ENCODE results near the gene SNRNP27. TPM values are rescaled to one million over a fixed set of nuclear protein-coding genes. Genes with fewer than 3 reads are reported as not detected.

The SNRNP27 gene, protein sequence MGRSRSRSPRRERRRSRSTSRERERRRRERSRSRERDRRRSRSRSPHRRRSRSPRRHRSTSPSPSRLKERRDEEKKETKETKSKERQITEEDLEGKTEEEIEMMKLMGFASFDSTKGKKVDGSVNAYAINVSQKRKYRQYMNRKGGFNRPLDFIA
- total RNA-seq (2021; fragmentation: NEBNext Ultra II Directional; extraction: Animal tissue kit (Norgen Biotek cat#: 25700)) (40.5 and 40.9 TPM in 2 replicates), polyA plus RNA-seq (2011; rRNA removed) (10.9 and 11.1 TPM in 2 replicates), polyA minus RNA-seq (2011; rRNA and poly(A)+ RNA removed) (3.0 and 4.4 TPM in 2 replicates)
- 32.4 TPM for polyA plus RNA-seq (2011; cell fraction: cytosol; rRNA removed)
- 9.9 TPM for polyA plus RNA-seq (2011; cell fraction: nucleus; rRNA removed)
- 21.3 to 27.0 TPM (median 25.1 TPM) in 4 replicates for polyA plus RNA-seq (2012, experiment 1 of 2)
- 9.6 TPM for polyA plus RNA-seq (2012, experiment 2 of 2)
- polyA plus RNA-seq (2013, experiment 1 of 2) = 64.9 TPM
- polyA plus RNA-seq (2013, experiment 2 of 2) = 62.4 TPM
- 12.2 TPM for polyA minus RNA-seq (2011; cell fraction: cytosol; rRNA and poly(A)+ RNA removed)
- 11.6 TPM for polyA minus RNA-seq (2011; cell fraction: nucleus; rRNA and poly(A)+ RNA removed)
- long read RNA-seq, experiment 1, partial matches to known transcripts = 22 of 28 reads
- long read RNA-seq, experiment 1, other reads (novel, unspliced or antisense) = 1 of 28 reads
- long read RNA-seq, experiment 2, transcript SNRNP27-201 (6 exons, 1,802 nt) = major isoform, 51 of 54 reads
- long read RNA-seq, experiment 2, partial matches to known transcripts = 2 of 54 reads
- long read RNA-seq, experiment 2, other reads (novel, unspliced or antisense) = 1 of 54 reads

DNA sequence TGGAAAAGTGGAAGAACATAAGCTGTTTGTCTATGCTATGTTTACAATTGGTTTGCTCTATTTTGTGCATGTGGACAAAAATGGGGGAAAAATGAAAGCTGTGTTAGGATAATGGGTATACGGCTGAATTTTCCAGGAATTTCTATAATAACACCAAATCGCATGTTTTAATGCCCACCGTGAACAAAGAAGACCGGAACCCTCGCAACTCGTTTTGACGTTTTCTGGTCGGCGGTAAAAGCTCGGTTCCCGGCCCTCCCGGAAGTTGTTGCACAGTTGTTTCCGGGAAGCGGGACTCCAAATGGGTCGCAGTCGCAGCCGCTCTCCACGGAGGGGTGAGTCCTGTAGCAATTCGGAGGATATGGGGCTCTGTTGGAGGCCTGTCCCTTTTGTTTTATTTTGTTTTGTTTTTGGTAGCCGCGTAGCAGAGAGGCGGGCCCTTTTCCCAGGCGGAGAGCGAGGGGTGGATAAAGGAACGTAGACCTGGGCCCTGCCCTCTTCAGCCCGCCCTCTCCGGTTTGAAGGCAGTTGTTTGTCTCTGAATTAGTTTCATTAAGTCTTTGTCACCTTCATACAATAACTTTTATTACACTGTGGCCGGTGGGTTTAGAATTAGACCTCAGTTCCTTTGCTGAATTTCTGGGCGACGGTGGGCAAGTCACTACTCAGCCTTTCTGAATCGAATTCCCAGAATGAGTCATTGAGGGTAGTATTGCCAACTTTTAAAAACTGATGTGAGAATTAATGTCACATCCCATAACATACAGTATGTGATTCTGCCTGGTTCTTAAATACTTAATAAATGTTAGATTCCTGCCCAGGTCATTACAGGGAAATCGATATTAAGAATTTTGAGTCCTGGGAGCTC, at the start of gene SNRNP27:
Gene SNRNP27 (plus strand): TSS at position 273 of the 868 bp plus-strand sequence. CDS start 29 bp downstream, at position 302.
- no peak within 1 kb of the TSS for H2BK120ac ChIP-seq (replicated peaks; ENCODE audit: low read depth, low read length)
- H2AK5ac ChIP-seq (ENCODE audit: low read depth, low read length) = no peak within 1 kb of the TSS
- peak within 1 kb of the TSS; percentile 94; the same call in 1 of the 2 replicates for H4K8ac ChIP-seq (ENCODE audit: extremely low read depth, insufficient read depth, low read length)
- H2BK15ac ChIP-seq (ENCODE audit: low read length) = no peak within 1 kb of the TSS
- peak within 1 kb of the TSS; percentile 72 for H3K27ac ChIP-seq (ENCODE audit: low read depth, low read length)
- no peak within 1 kb of the TSS for H3K18ac ChIP-seq (ENCODE audit: extremely low read depth, low read length)
- peak within 1 kb of the TSS; percentile 59 to 73 for H3K4me2 ChIP-seq (ENCODE audit: insufficient read depth in 1 of 2, low read depth in 2 of 2, low read length in 2 of 2)
- H3K79me1 ChIP-seq (ENCODE audit: low read depth, low read length) = no peaks in the 10 kb centered on the region; the same call in 1 of the 2 replicates
- H3K9ac ChIP-seq (replicated peaks in 1 of 4; ENCODE audit: extremely low read depth in 1 of 4, low read depth in 3 of 4, low read length in 3 of 4) = peak within 1 kb of the TSS; percentile 70 to 94 (median 76)
- no peak within 1 kb of the TSS for H3K23ac ChIP-seq (ENCODE audit: insufficient read length)
- no peaks in the 10 kb centered on the region for H4K20me1 ChIP-seq (replicated peaks in 1 of 2; ENCODE audit: control insufficient read depth in 1 of 2, insufficient read depth in 2 of 2, low read length in 2 of 2)
- H3K36me3 ChIP-seq (ENCODE audit: control insufficient read depth in 2 of 4, insufficient read depth in 4 of 4, low read length in 3 of 4) = peaks cover 7 to 29% (median 14%) of the 10 kb centered on the region in 4 experiments; a peak in 7 of 8 replicates
- H3K4ac ChIP-seq (replicated peaks; ENCODE audit: insufficient read length, low read depth, low read length) = peak within 1 kb of the TSS; percentile 21
- no peaks in the 10 kb centered on the region for H3K27me3 ChIP-seq (replicated peaks in 1 of 4; ENCODE audit: control insufficient read depth in 3 of 4, extremely low read depth in 1 of 4, insufficient read depth in 3 of 4, low read length in 3 of 4)
- no peak within 1 kb of the TSS for H4K5ac ChIP-seq (ENCODE audit: insufficient read length, low read depth, low read length)
- no peaks in the 10 kb centered on the region for H3K9me3 ChIP-seq (ENCODE audit: insufficient read depth in 2 of 2, low read depth in 1 of 2, low read length in 1 of 2)
- no peak within 1 kb of the TSS for H4K91ac ChIP-seq (replicated peaks; ENCODE audit: insufficient read length, low read length)
- no peak for FAIRE-seq
- H3K14ac ChIP-seq (ENCODE audit: insufficient read length) = no peak within 1 kb of the TSS
- peak in 1 of 2 experiments; percentile 85 for DNase-seq (ENCODE audit: low read depth in 1 of 2, low spot score in 2 of 2)
- CTCF ChIA-PET (ENCODE audit: partially characterized antibody) = interaction anchor here (1.2 to 1.6 kb wide), 4 partner anchors 15 to 170 kb away, joined by 3 to 6 read pairs (median 4); partner anchors contain the start of gene MXD1
- H3K23me2 ChIP-seq (ENCODE audit: low read depth, low read length) = peaks cover 3% of the 10 kb centered on the region; the same call in 1 of the 2 replicates
- 3% methylated on average over 32 of the region's 32 CpGs; no CpG with 5 or more reads in 1 of the 2 experiments for WGBS, 2 experiments (ENCODE audit: extremely low coverage in 1 of 2, insufficient coverage in 1 of 2, insufficient read length in 1 of 2, insufficient replicate concordance in 2 of 2, low coverage in 1 of 2, low lambda C conversion rate in 2 of 2, missing lambda C conversion rate in 1 of 2)
- peak within 1 kb of the TSS; percentile 96 for H2AFZ ChIP-seq (ENCODE audit: low read length)
- no peak within 1 kb of the TSS for H3K56ac ChIP-seq (replicated peaks; ENCODE audit: insufficient read length, low read depth, low read length)
- peaks cover 0 to 18% of the 10 kb centered on the region in 2 experiments; a peak in 2 of 4 replicates for H3K79me2 ChIP-seq (ENCODE audit: control insufficient read depth in 1 of 2, insufficient read depth in 2 of 2, low read length in 2 of 2)
- H3K4me1 ChIP-seq (replicated peaks in 1 of 4; ENCODE audit: control insufficient read depth in 3 of 4, insufficient read depth in 4 of 4, low read length in 3 of 4) = no peaks in the 10 kb centered on the region
- POLR2A ChIA-PET (ENCODE audit: partially characterized antibody) = interaction anchor here (0.6 to 3.0 kb wide), 14 partner anchors 8 to 474 kb away, joined by 3 to 21 read pairs (median 4); partner anchors contain the start of genes MXD1 and TIA1
- H2BK12ac ChIP-seq (ENCODE audit: low read depth, low read length) = no peak within 1 kb of the TSS
- no peak within 1 kb of the TSS for H2BK20ac ChIP-seq (ENCODE audit: low read length)
- H3K4me3 ChIP-seq (ENCODE audit: extremely low read depth in 1 of 4, insufficient read depth in 2 of 4, low read depth in 3 of 4, low read length in 4 of 4) = peak within 1 kb of the TSS; percentile 88 to 94 (median 91)
- peak within 1 kb of the TSS; percentile 52; the same call in 1 of the 2 replicates for H2BK5ac ChIP-seq (ENCODE audit: low read depth, low read length)
- TF ChIP-seq POLR2A (IDR thresholded peaks at IDR 0.05; ENCODE audit: control extremely low read depth in 1 of 2, low read depth in 2 of 2, low read length in 2 of 2) = peak in 1 of 2 experiments; percentile 73; a peak in 1 of 3 replicates
- peak; percentile 98 for TF ChIP-seq TAF7 (optimal IDR thresholded peaks at IDR 0.05; ENCODE audit: borderline replicate concordance, low read depth, low read length)
- TF ChIP-seq PHF8 (conservative IDR thresholded peaks at IDR 0.05; ENCODE audit: low read depth, low read length) = peak; percentile 75
- TF ChIP-seq SP4 (IDR thresholded peaks at IDR 0.05; ENCODE audit: low read length) = no peak; the same call in 1 of the 2 replicates
- TF ChIP-seq POLR2AphosphoS5 (IDR thresholded peaks at IDR 0.05; ENCODE audit: low read depth, low read length) = peak; percentile 57; the same call in 1 of the 2 replicates
- TF ChIP-seq CHD2 (IDR thresholded peaks at IDR 0.05; ENCODE audit: low read length) = no peak
- TF ChIP-seq EGR1 (IDR thresholded peaks at IDR 0.05; ENCODE audit: borderline replicate concordance, low read depth, low read length) = peak; percentile 66

Measured in H1 (cell line).